OCI-LY3 (cell line): ENCODE measurements around the gene KIAA0319L.
"Not testable (repeated sequence)": the region's sequence is repeated elsewhere in the genome, so short reads cannot be mapped to it uniquely, and the experiment has no call there.

Experiments used
- H2AFZ ChIP-seq: fragments of 200-600, 300-600 bp; shearing (Covaris generic); 2 replicates; pipeline ENCODE4 v1.6.0; 2014; ENCODE audit warnings: antibody characterized with exemption, low read depth, low read length
- H3K27ac ChIP-seq: fragments of 200-600, 300-600 bp; sonication (generic); 2 replicates; pipeline ENCODE4 v1.5.1; 2014; ENCODE audit warnings: mild to moderate bottlenecking, low read length, moderate library complexity, mixed read lengths
- H3K27me3 ChIP-seq: fragments of 200-600, 300-600 bp; sonication (generic); 2 replicates; pipeline ENCODE4 v1.6.1; 2014; ENCODE audit warnings: low read depth, low read length, mixed read lengths
- H3K36me3 ChIP-seq: fragments of 200-600, 300-600 bp; sonication (generic); replicated peaks from 2 replicates; pipeline ENCODE3; 2014; ENCODE audit warnings: low read depth, low read length, mixed read lengths
- H3K4me1 ChIP-seq: fragments of 300-600, 200-600 bp; sonication (generic); 2 replicates; pipeline ENCODE4 v1.6.1; 2014; ENCODE audit warnings: low read length, mixed read lengths
- H3K4me2 ChIP-seq: fragments of 200-600, 300-600 bp; sonication (generic); 2 replicates; pipeline ENCODE4 v1.6.1; 2014; ENCODE audit warnings: low read length, mixed read lengths
- H3K4me3 ChIP-seq: fragments of 300-600, 200-600 bp; sonication (generic); 2 replicates; pipeline ENCODE4 v1.5.1; 2014; ENCODE audit warnings: antibody characterized with exemption, mild to moderate bottlenecking, low read length, moderate library complexity
- H3K79me2 ChIP-seq: fragments of 300-600, 200-600 bp; shearing (Covaris generic); 2 replicates; pipeline ENCODE4 v1.6.1; 2014; ENCODE audit warnings: mild to moderate bottlenecking, low read length, mixed read lengths
- H3K9ac ChIP-seq: fragments of 300-600, 200-600 bp; shearing (Covaris generic); 2 replicates; pipeline ENCODE4 v1.6.0; 2014; ENCODE audit warnings: mild to moderate bottlenecking, low read length, moderate library complexity
- H3K9me3 ChIP-seq: fragments of 200-600, 300-600 bp; shearing (Covaris generic); 2 replicates; pipeline ENCODE4 v1.6.1; 2014; ENCODE audit warnings: low read length, mixed read lengths; ENCODE audit not compliant: insufficient read depth
- H4K20me1 ChIP-seq: fragments of 200-600, 300-600 bp; sonication (generic); 2 replicates; pipeline ENCODE4 v1.6.1; 2016; ENCODE audit warnings: low read length, mixed read lengths; ENCODE audit not compliant: insufficient read depth
- CTCF ChIP-seq: fragments of 200-600, 300-600 bp; sonication (generic); IDR thresholded peaks from 2 replicates; pipeline ENCODE4 v1.5.1; 2014; ENCODE audit warnings: antibody characterized with exemption, low read length, low read depth
- EZH2phosphoT487 ChIP-seq: fragments of 200-600 bp; shearing (Covaris generic); IDR thresholded peaks from 2 replicates; pipeline ENCODE4 v1.6.1; 2018; ENCODE audit warnings: antibody characterized with exemption, mixed run types, low read depth

The KIAA0319L gene

GRCh38 chr1:35587736-35588135, 30.5 kb upstream of the KIAA0319L start:
- no peaks in the 10 kb centered on the region for H3K36me3 ChIP-seq
- TF ChIP-seq CTCF = no peak
- no peak for TF ChIP-seq EZH2phosphoT487

GRCh38 chr1:35586808-35587207, 29.6 kb upstream of the KIAA0319L start:
- TF ChIP-seq EZH2phosphoT487 (no peak), CTCF (no peak)
- Histone ChIP-seq H3K79me2 (no peaks in the 10 kb centered on the region), H2AFZ (no peak overlapping the region), H3K9me3 (no peaks in the 10 kb centered on the region), H3K27ac (no peak overlapping the region), H3K36me3 (no peaks in the 10 kb centered on the region), H3K4me2 (no peak overlapping the region), H3K4me3 (no peak overlapping the region), H3K9ac (no peak overlapping the region), H3K4me1 (no peaks in the 10 kb centered on the region), H3K27me3 (no peaks in the 10 kb centered on the region), H4K20me1 (no peaks in the 10 kb centered on the region)

More at GRCh38 chr1:35587736-35588135, 30.5 kb upstream of the KIAA0319L start:
- Histone ChIP-seq H2AFZ (no peak overlapping the region), H3K9ac (no peak overlapping the region), H3K4me2 (no peak overlapping the region), H3K79me2 (no peaks in the 10 kb centered on the region), H3K27me3 (no peaks in the 10 kb centered on the region), H4K20me1 (no peaks in the 10 kb centered on the region), H3K9me3 (no peaks in the 10 kb centered on the region), H3K4me1 (no peaks in the 10 kb centered on the region), H3K27ac (no peak overlapping the region), H3K4me3 (no peak overlapping the region)

- H3K4me3 ChIP-seq, H3K4me2 ChIP-seq, H3K36me3 ChIP-seq, H2AFZ ChIP-seq, H3K9me3 ChIP-seq, H3K4me1 ChIP-seq, H4K20me1 ChIP-seq, H3K79me2 ChIP-seq, H3K27me3 ChIP-seq, H3K27ac ChIP-seq, H3K9ac ChIP-seq: not testable (repeated sequence)
These were observed 28.6 kb upstream of the KIAA0319L start for GRCh38 chr1:35585805-35586204.

- no peak overlapping the region for H3K27ac ChIP-seq
- H3K9ac ChIP-seq = no peak overlapping the region
- H3K79me2 ChIP-seq = no peaks in the 10 kb centered on the region
- H3K4me3 ChIP-seq = no peak overlapping the region
- no peaks in the 10 kb centered on the region for H3K27me3 ChIP-seq
- H3K9me3 ChIP-seq = no peaks in the 10 kb centered on the region
- no peaks in the 10 kb centered on the region for H3K36me3 ChIP-seq
- H4K20me1 ChIP-seq = no peaks in the 10 kb centered on the region
- no peaks in the 10 kb centered on the region for H3K4me1 ChIP-seq
- TF ChIP-seq CTCF = no peak
- TF ChIP-seq EZH2phosphoT487 = no peak
- no peak overlapping the region for H3K4me2 ChIP-seq
- no peak overlapping the region for H2AFZ ChIP-seq
These were observed 28.1 kb upstream of the KIAA0319L start for GRCh38 chr1:35585281-35585680.

GRCh38 chr1:35581621-35582020, 24.4 kb upstream of the KIAA0319L start:
- not testable (repeated sequence) for H3K9ac ChIP-seq, H4K20me1 ChIP-seq, H3K27me3 ChIP-seq, H3K79me2 ChIP-seq, H3K36me3 ChIP-seq, H3K4me1 ChIP-seq, H2AFZ ChIP-seq, H3K4me2 ChIP-seq, H3K9me3 ChIP-seq, H3K4me3 ChIP-seq, H3K27ac ChIP-seq
